Measurements from ENCODE around the gene SACS. TPM values are rescaled to one million over a fixed set of nuclear protein-coding genes. Genes with fewer than 3 reads are reported as not detected.

Gene SACS
- total RNA-seq, 1 donor from 2014 or later = 34.0 TPM

- no peaks in the 10 kb centered on the region for H3K9me3 Mint-ChIP-seq
- DNase-seq (ENCODE audit: low spot score) = no peak
- intact Hi-C loops (cut with micrococcal nuclease) = no loop called here
- H3K4me1 Mint-ChIP-seq (ENCODE audit: low read depth) = peaks cover 45% of the 10 kb centered on the region
- H3K27ac Mint-ChIP-seq = no peak overlapping the region
- peaks cover 4% of the 10 kb centered on the region for H3K27me3 Mint-ChIP-seq (ENCODE audit: low read depth)
- peaks cover 3% of the 10 kb centered on the region for H3K36me3 Mint-ChIP-seq (ENCODE audit: low read depth)
- no peak overlapping the region for H3K4me3 Mint-ChIP-seq (ENCODE audit: low read depth)
These were observed 49.4 kb downstream of the SACS start for GRCh38 chr13:23384111-23384510.

GRCh38 chr13:23383151-23383550 is 50.4 kb downstream of the SACS start:
- H3K27me3 Mint-ChIP-seq (ENCODE audit: low read depth) = peaks cover 4% of the 10 kb centered on the region
- no peak for DNase-seq (ENCODE audit: low spot score)
- intact Hi-C loops (cut with micrococcal nuclease) = no loop called here
- H3K4me3 Mint-ChIP-seq (ENCODE audit: low read depth) = no peak overlapping the region
- H3K9me3 Mint-ChIP-seq = no peaks in the 10 kb centered on the region
- no peak overlapping the region for H3K27ac Mint-ChIP-seq
- peaks cover 3% of the 10 kb centered on the region for H3K36me3 Mint-ChIP-seq (ENCODE audit: low read depth)
- H3K4me1 Mint-ChIP-seq (ENCODE audit: low read depth) = peaks cover 55% of the 10 kb centered on the region

GRCh38 chr13:23381866-23382265 is 51.6 kb downstream of the SACS start:
- H3K4me3 Mint-ChIP-seq (ENCODE audit: low read depth) = no peak overlapping the region
- peaks cover 66% of the 10 kb centered on the region for H3K4me1 Mint-ChIP-seq (ENCODE audit: low read depth)
- intact Hi-C loops (cut with micrococcal nuclease) = no loop called here
- H3K36me3 Mint-ChIP-seq (ENCODE audit: low read depth) = peaks cover 3% of the 10 kb centered on the region
- DNase-seq (ENCODE audit: low spot score) = no peak
- H3K9me3 Mint-ChIP-seq = no peaks in the 10 kb centered on the region
- H3K27ac Mint-ChIP-seq = no peak overlapping the region
- peaks cover 2% of the 10 kb centered on the region for H3K27me3 Mint-ChIP-seq (ENCODE audit: low read depth)

- intact Hi-C loops (cut with micrococcal nuclease) = no loop called here
- H3K36me3 Mint-ChIP-seq (ENCODE audit: low read depth) = no peaks in the 10 kb centered on the region
- no peak for DNase-seq (ENCODE audit: low spot score)
- peaks cover 2% of the 10 kb centered on the region for H3K27me3 Mint-ChIP-seq (ENCODE audit: low read depth)
- no peak overlapping the region for H3K4me3 Mint-ChIP-seq (ENCODE audit: low read depth)
- no peaks in the 10 kb centered on the region for H3K9me3 Mint-ChIP-seq
- peaks cover 65% of the 10 kb centered on the region for H3K4me1 Mint-ChIP-seq (ENCODE audit: low read depth)
- no peak overlapping the region for H3K27ac Mint-ChIP-seq
These were observed 53.0 kb downstream of the SACS start for GRCh38 chr13:23380534-23380933.

- Mint-ChIP-seq H3K36me3 (ENCODE audit: low read depth) (peaks cover 4% of the 10 kb centered on the region), H3K27ac (no peak overlapping the region), H3K27me3 (ENCODE audit: low read depth) (peaks cover 2% of the 10 kb centered on the region), H3K4me1 (ENCODE audit: low read depth) (peaks cover 52% of the 10 kb centered on the region), H3K4me3 (ENCODE audit: low read depth) (peak overlapping the region; percentile 20), H3K9me3 (no peaks in the 10 kb centered on the region)
- DNase-seq (ENCODE audit: low spot score) = peak; percentile 20
- intact Hi-C loops (cut with micrococcal nuclease) = loop anchor here (1.0 to 10.0 kb wide), 5 partner anchors 8 to 1773 kb away; partner anchors contain the start of genes MICU2 and SPATA13
These were observed 55.4 kb downstream of the SACS start for GRCh38 chr13:23377983-23378632.

- intact Hi-C loops (cut with micrococcal nuclease) = loop anchor here (5.0 to 10.0 kb wide), 4 partner anchors 55 to 1773 kb away; partner anchors contain the start of genes MICU2 and SPATA13
- DNase-seq (ENCODE audit: low spot score) = no peak
- peaks cover 10% of the 10 kb centered on the region for H3K36me3 Mint-ChIP-seq (ENCODE audit: low read depth)
- peaks cover 2% of the 10 kb centered on the region for H3K27me3 Mint-ChIP-seq (ENCODE audit: low read depth)
- no peak overlapping the region for H3K4me3 Mint-ChIP-seq (ENCODE audit: low read depth)
- H3K9me3 Mint-ChIP-seq = no peaks in the 10 kb centered on the region
- no peak overlapping the region for H3K27ac Mint-ChIP-seq
- peaks cover 57% of the 10 kb centered on the region for H3K4me1 Mint-ChIP-seq (ENCODE audit: low read depth)
These were observed 55.9 kb downstream of the SACS start for GRCh38 chr13:23377579-23377978.

- DNase-seq (ENCODE audit: low spot score) = peak; percentile 90
- Mint-ChIP-seq H3K4me1 (ENCODE audit: low read depth) (peaks cover 65% of the 10 kb centered on the region), H3K9me3 (no peaks in the 10 kb centered on the region), H3K4me3 (ENCODE audit: low read depth) (peak overlapping the region; percentile 72), H3K27me3 (ENCODE audit: low read depth) (peaks cover 2% of the 10 kb centered on the region), H3K27ac (no peak overlapping the region), H3K36me3 (ENCODE audit: low read depth) (peaks cover 29% of the 10 kb centered on the region)
- intact Hi-C loops (cut with micrococcal nuclease) = loop anchor here (1.0 to 10.0 kb wide), 8 partner anchors 53 to 1770 kb away; partner anchors contain the start of genes MICU2, MIPEP and SPATA13
These were observed 58.2 kb downstream of the SACS start for GRCh38 chr13:23375001-23375971.

- Mint-ChIP-seq H3K27ac (no peak overlapping the region), H3K4me3 (ENCODE audit: low read depth) (peak overlapping the region; percentile 53), H3K4me1 (ENCODE audit: low read depth) (peaks cover 41% of the 10 kb centered on the region), H3K27me3 (ENCODE audit: low read depth) (no peaks in the 10 kb centered on the region), H3K36me3 (ENCODE audit: low read depth) (peaks cover 56% of the 10 kb centered on the region), H3K9me3 (no peaks in the 10 kb centered on the region)
- intact Hi-C loops (cut with micrococcal nuclease) = loop anchor here (10.0 kb wide), 1 partner anchor 1768 kb away; the partner anchor contains the start of gene MICU2
- no peak for DNase-seq (ENCODE audit: low spot score)
These were observed 61.1 kb downstream of the SACS start for GRCh38 chr13:23372264-23372906.

- Mint-ChIP-seq H3K4me3 (ENCODE audit: low read depth) (no peak overlapping the region), H3K27ac (no peak overlapping the region), H3K27me3 (ENCODE audit: low read depth) (no peaks in the 10 kb centered on the region), H3K9me3 (no peaks in the 10 kb centered on the region), H3K36me3 (ENCODE audit: low read depth) (peaks cover 90% of the 10 kb centered on the region), H3K4me1 (ENCODE audit: low read depth) (peaks cover 16% of the 10 kb centered on the region)
- no peak for DNase-seq (ENCODE audit: low spot score)
- intact Hi-C loops (cut with micrococcal nuclease) = no loop called here
These were observed 65.6 kb downstream of the SACS start for GRCh38 chr13:23367907-23368306.

GRCh38 chr13:23365652-23366051 is 67.8 kb downstream of the SACS start:
- H3K36me3 Mint-ChIP-seq (ENCODE audit: low read depth) = peaks cover 87% of the 10 kb centered on the region
- peaks cover 3% of the 10 kb centered on the region for H3K4me1 Mint-ChIP-seq (ENCODE audit: low read depth)
- H3K4me3 Mint-ChIP-seq (ENCODE audit: low read depth) = no peak overlapping the region
- H3K27me3 Mint-ChIP-seq (ENCODE audit: low read depth) = no peaks in the 10 kb centered on the region
- no peaks in the 10 kb centered on the region for H3K9me3 Mint-ChIP-seq
- H3K27ac Mint-ChIP-seq = no peak overlapping the region
- intact Hi-C loops (cut with micrococcal nuclease) = no loop called here
- DNase-seq (ENCODE audit: low spot score) = no peak

GRCh38 chr13:23359882-23360281 is 73.6 kb downstream of the SACS start:
- Mint-ChIP-seq H3K36me3 (ENCODE audit: low read depth) (peaks cover 60% of the 10 kb centered on the region), H3K27ac (no peak overlapping the region), H3K27me3 (ENCODE audit: low read depth) (no peaks in the 10 kb centered on the region), H3K4me3 (ENCODE audit: low read depth) (no peak overlapping the region), H3K9me3 (no peaks in the 10 kb centered on the region), H3K4me1 (ENCODE audit: low read depth) (no peaks in the 10 kb centered on the region)
- intact Hi-C loops (cut with micrococcal nuclease) = no loop called here
- DNase-seq (ENCODE audit: low spot score) = no peak

- Mint-ChIP-seq H3K9me3 (no peaks in the 10 kb centered on the region), H3K36me3 (ENCODE audit: low read depth) (peaks cover 62% of the 10 kb centered on the region), H3K4me3 (ENCODE audit: low read depth) (no peak overlapping the region), H3K27me3 (ENCODE audit: low read depth) (no peaks in the 10 kb centered on the region), H3K27ac (no peak overlapping the region), H3K4me1 (ENCODE audit: low read depth) (no peaks in the 10 kb centered on the region)
- intact Hi-C loops (cut with micrococcal nuclease) = no loop called here
- DNase-seq (ENCODE audit: low spot score) = no peak
These were observed 76.2 kb downstream of the SACS start for GRCh38 chr13:23357349-23357748.

Data from activated T-helper 2 cell treated with anti-CD3 and anti-CD28 coated beads, Interferon-gamma antibody, Interleukin-2, Interleukin-4, amounts not matched to agents 10 μg/mL and 5 μg/mL and 100 μg/mL, durations not matched to agents 14 hours and 24 hours and 36 hours (primary cell).